ENCODE results near the gene GREB1L. TPM values are rescaled to one million over a fixed set of nuclear protein-coding genes. Genes with fewer than 3 reads are reported as not detected.

GREB1L gene
- total and polyA plus RNA-seq, 10 of the 15 experiments (the other 5 are each of a cell fraction or from before 2014, with no cell fraction given), result under 0.01 to 0.11 (median 0.03) TPM; not detected in 1

DNA sequence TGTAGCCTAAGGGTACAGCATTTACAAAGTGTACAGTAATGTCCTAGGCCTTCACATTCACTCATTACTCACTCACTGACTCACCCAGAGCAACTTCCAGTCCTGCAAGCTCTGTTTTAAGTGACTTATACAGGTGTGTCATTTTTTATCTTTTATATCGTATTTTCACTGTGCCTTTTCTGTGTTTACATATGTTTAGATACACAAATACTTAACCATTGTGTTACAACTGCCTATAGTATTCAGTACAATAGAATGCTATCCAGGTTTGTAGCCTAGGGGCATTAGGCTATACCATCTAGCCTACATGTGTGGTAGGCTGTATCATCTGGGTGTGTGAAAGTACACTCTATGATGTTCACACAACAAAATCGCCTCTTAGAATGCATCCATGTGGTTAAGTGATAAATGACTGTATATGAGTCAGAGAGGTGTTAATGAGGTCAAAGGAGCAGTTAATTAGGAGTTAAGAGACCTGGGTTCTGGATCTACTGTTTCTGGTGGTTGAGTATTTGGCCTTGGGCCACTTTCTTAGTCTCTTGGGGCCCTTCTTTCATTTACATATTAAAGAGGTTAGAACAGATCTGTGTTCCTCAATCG lies 149.1 kb downstream of the GREB1L start (continued):
- TF ChIP-seq, protein P1, sequence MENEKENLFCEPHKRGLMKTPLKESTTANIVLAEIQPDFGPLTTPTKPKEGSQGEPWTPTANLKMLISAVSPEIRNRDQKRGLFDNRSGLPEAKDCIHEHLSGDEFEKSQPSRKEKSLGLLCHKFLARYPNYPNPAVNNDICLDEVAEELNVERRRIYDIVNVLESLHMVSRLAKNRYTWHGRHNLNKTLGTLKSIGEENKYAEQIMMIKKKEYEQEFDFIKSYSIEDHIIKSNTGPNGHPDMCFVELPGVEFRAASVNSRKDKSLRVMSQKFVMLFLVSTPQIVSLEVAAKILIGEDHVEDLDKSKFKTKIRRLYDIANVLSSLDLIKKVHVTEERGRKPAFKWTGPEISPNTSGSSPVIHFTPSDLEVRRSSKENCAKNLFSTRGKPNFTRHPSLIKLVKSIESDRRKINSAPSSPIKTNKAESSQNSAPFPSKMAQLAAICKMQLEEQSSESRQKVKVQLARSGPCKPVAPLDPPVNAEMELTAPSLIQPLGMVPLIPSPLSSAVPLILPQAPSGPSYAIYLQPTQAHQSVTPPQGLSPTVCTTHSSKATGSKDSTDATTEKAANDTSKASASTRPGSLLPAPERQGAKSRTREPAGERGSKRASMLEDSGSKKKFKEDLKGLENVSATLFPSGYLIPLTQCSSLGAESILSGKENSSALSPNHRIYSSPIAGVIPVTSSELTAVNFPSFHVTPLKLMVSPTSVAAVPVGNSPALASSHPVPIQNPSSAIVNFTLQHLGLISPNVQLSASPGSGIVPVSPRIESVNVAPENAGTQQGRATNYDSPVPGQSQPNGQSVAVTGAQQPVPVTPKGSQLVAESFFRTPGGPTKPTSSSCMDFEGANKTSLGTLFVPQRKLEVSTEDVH (IDR thresholded peaks at IDR 0.05; ENCODE audit: low read depth, partially characterized antibody), result no peak
- TF ChIP-seq CBX3 (IDR thresholded peaks at IDR 0.05; ENCODE audit: borderline replicate concordance, low read depth), result no peak
- no peak for TF ChIP-seq CBX5 (IDR thresholded peaks at IDR 0.05; ENCODE audit: low read depth)
- no peak for TF ChIP-seq FOXK2 (IDR thresholded peaks at IDR 0.05)
- TF ChIP-seq NFIC (IDR thresholded peaks at IDR 0.05; ENCODE audit: low read depth, low read length), result no peak
- TF ChIP-seq IRF4 (IDR thresholded peaks at IDR 0.05; ENCODE audit: low read depth, low read length), result no peak
- TF ChIP-seq CREM (IDR thresholded peaks at IDR 0.05; ENCODE audit: low read depth), result no peak
- peak; percentile 98 for TF ChIP-seq MTA2 (IDR thresholded peaks at IDR 0.05; ENCODE audit: low read depth)
- TF ChIP-seq, protein P2, sequence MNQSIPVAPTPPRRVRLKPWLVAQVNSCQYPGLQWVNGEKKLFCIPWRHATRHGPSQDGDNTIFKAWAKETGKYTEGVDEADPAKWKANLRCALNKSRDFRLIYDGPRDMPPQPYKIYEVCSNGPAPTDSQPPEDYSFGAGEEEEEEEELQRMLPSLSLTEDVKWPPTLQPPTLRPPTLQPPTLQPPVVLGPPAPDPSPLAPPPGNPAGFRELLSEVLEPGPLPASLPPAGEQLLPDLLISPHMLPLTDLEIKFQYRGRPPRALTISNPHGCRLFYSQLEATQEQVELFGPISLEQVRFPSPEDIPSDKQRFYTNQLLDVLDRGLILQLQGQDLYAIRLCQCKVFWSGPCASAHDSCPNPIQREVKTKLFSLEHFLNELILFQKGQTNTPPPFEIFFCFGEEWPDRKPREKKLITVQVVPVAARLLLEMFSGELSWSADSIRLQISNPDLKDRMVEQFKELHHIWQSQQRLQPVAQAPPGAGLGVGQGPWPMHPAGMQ (IDR thresholded peaks at IDR 0.05; ENCODE audit: borderline replicate concordance), result no peak
- no peak for TF ChIP-seq RUNX3 (IDR thresholded peaks at IDR 0.05; ENCODE audit: low read length)
- TF ChIP-seq MEF2B (IDR thresholded peaks at IDR 0.05; ENCODE audit: partially characterized antibody, poor library complexity, severe bottlenecking), result peak; percentile 76
- TF ChIP-seq, protein P3, sequence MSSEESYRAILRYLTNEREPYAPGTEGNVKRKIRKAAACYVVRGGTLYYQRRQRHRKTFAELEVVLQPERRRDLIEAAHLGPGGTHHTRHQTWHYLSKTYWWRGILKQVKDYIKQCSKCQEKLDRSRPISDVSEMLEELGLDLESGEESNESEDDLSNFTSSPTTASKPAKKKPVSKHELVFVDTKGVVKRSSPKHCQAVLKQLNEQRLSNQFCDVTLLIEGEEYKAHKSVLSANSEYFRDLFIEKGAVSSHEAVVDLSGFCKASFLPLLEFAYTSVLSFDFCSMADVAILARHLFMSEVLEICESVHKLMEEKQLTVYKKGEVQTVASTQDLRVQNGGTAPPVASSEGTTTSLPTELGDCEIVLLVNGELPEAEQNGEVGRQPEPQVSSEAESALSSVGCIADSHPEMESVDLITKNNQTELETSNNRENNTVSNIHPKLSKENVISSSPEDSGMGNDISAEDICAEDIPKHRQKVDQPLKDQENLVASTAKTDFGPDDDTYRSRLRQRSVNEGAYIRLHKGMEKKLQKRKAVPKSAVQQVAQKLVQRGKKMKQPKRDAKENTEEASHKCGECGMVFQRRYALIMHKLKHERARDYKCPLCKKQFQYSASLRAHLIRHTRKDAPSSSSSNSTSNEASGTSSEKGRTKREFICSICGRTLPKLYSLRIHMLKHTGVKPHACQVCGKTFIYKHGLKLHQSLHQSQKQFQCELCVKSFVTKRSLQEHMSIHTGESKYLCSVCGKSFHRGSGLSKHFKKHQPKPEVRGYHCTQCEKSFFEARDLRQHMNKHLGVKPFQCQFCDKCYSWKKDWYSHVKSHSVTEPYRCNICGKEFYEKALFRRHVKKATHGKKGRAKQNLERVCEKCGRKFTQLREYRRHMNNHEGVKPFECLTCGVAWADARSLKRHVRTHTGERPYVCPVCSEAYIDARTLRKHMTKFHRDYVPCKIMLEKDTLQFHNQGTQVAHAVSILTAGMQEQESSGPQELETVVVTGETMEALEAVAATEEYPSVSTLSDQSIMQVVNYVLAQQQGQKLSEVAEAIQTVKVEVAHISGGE (CRISPR knock-in tag; IDR thresholded peaks at IDR 0.05), result no peak
- no peak for TF ChIP-seq SIX5 (IDR thresholded peaks at IDR 0.05; ENCODE audit: low read depth, low read length, severe bottlenecking)
- TF ChIP-seq, protein P4, sequence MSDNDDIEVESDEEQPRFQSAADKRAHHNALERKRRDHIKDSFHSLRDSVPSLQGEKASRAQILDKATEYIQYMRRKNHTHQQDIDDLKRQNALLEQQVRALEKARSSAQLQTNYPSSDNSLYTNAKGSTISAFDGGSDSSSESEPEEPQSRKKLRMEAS (IDR thresholded peaks at IDR 0.05; ENCODE audit: low read depth, low read length), result no peak
- TF ChIP-seq, protein P5, sequence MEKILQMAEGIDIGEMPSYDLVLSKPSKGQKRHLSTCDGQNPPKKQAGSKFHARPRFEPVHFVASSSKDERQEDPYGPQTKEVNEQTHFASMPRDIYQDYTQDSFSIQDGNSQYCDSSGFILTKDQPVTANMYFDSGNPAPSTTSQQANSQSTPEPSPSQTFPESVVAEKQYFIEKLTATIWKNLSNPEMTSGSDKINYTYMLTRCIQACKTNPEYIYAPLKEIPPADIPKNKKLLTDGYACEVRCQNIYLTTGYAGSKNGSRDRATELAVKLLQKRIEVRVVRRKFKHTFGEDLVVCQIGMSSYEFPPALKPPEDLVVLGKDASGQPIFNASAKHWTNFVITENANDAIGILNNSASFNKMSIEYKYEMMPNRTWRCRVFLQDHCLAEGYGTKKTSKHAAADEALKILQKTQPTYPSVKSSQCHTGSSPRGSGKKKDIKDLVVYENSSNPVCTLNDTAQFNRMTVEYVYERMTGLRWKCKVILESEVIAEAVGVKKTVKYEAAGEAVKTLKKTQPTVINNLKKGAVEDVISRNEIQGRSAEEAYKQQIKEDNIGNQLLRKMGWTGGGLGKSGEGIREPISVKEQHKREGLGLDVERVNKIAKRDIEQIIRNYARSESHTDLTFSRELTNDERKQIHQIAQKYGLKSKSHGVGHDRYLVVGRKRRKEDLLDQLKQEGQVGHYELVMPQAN (conservative IDR thresholded peaks at IDR 0.05), result no peak
- TF ChIP-seq, protein P6, sequence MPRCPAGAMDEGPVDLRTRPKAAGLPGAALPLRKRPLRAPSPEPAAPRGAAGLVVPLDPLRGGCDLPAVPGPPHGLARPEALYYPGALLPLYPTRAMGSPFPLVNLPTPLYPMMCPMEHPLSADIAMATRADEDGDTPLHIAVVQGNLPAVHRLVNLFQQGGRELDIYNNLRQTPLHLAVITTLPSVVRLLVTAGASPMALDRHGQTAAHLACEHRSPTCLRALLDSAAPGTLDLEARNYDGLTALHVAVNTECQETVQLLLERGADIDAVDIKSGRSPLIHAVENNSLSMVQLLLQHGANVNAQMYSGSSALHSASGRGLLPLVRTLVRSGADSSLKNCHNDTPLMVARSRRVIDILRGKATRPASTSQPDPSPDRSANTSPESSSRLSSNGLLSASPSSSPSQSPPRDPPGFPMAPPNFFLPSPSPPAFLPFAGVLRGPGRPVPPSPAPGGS (IDR thresholded peaks at IDR 0.05; ENCODE audit: borderline replicate concordance, insufficient read depth, low read depth, low read length, poor library complexity, severe bottlenecking), result no peak
- no peak for TF ChIP-seq MXI1 (IDR thresholded peaks at IDR 0.05; ENCODE audit: low read depth, low read length)

Data from GM12878 (cell line).